Astrocyte of the cerebellum (primary cell): ENCODE results near the gene MAB21L2.

Experiments
- DNase-seq: peaks from one replicate; pipeline ENCODE4 v3.0.0-alpha.2; 2011; ENCODE audit warnings: low read depth
- H3K4me3 ChIP-seq: 2 replicates; pipeline ENCODE4 v1.5.1; 2011; ENCODE audit warnings: mild to moderate bottlenecking, low read depth, low read length, moderate library complexity
- in situ Hi-C: cut with HindIII; loops from 2 replicates; pipeline ENCODE4 v1.10.0; 2017; ENCODE audit warnings: low sequenced_read_pairs
- TF ChIP-seq, protein P1 (sequence below): IDR thresholded peaks from 2 replicates; pipeline ENCODE4 v1.5.1; 2012; ENCODE audit warnings: low read length, low read depth, moderate library complexity, mild to moderate bottlenecking; ENCODE audit errors: missing control alignments

MAB21L2 gene

GRCh38 chr4:150567070-150567469 is 14.9 kb upstream of the MAB21L2 start:
- in situ Hi-C loops: no loop called here
- H3K4me3 ChIP-seq: no peak overlapping the region
- TF ChIP-seq, protein P1, sequence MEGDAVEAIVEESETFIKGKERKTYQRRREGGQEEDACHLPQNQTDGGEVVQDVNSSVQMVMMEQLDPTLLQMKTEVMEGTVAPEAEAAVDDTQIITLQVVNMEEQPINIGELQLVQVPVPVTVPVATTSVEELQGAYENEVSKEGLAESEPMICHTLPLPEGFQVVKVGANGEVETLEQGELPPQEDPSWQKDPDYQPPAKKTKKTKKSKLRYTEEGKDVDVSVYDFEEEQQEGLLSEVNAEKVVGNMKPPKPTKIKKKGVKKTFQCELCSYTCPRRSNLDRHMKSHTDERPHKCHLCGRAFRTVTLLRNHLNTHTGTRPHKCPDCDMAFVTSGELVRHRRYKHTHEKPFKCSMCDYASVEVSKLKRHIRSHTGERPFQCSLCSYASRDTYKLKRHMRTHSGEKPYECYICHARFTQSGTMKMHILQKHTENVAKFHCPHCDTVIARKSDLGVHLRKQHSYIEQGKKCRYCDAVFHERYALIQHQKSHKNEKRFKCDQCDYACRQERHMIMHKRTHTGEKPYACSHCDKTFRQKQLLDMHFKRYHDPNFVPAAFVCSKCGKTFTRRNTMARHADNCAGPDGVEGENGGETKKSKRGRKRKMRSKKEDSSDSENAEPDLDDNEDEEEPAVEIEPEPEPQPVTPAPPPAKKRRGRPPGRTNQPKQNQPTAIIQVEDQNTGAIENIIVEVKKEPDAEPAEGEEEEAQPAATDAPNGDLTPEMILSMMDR: no peak
- no peak for DNase-seq

- TF ChIP-seq, protein P1: no peak
- no peak overlapping the region for H3K4me3 ChIP-seq
- peak; percentile 43 for DNase-seq
- in situ Hi-C loops: no loop called here
Observed at GRCh38 chr4:150569384-150569987, 12.5 kb upstream of the MAB21L2 start.

- in situ Hi-C loops: no loop called here
- no peak for DNase-seq
- H3K4me3 ChIP-seq: no peak overlapping the region
- TF ChIP-seq, protein P1: no peak
Observed at GRCh38 chr4:150569998-150570535, 11.9 kb upstream of the MAB21L2 start.

GRCh38 chr4:150570862-150571261 is 11.1 kb upstream of the MAB21L2 start:
- TF ChIP-seq, protein P1: no peak
- in situ Hi-C loops: no loop called here
- no peak overlapping the region for H3K4me3 ChIP-seq
- no peak for DNase-seq

- no peak for DNase-seq
- in situ Hi-C loops: no loop called here
- TF ChIP-seq, protein P1: no peak
- H3K4me3 ChIP-seq: no peak overlapping the region
Observed at GRCh38 chr4:150572704-150573504, 9.0 kb upstream of the MAB21L2 start.

GRCh38 chr4:150573534-150573933 is 8.4 kb upstream of the MAB21L2 start:
- H3K4me3 ChIP-seq: no peak overlapping the region
- TF ChIP-seq, protein P1: no peak
- DNase-seq: peak; percentile 31
- in situ Hi-C loops: no loop called here
